Heart left ventricle (tissue), 13 donors: ENCODE results near the gene SMOC2.

Experiments
- POLR2A ChIP-seq, 2 donors: fragments of 450-650 bp; IDR thresholded peaks; one replicate each; pipeline ENCODE4 v1.6.1; 2017; ENCODE audit warnings: antibody characterized with exemption in 2 of 2, mild to moderate bottlenecking in 2 of 2, moderate library complexity in 2 of 2
- TF ChIP-seq, protein P1 (sequence below), 12 donors: fragments of 200-600 bp; sonication (generic) in 4 of 12; IDR thresholded peaks; one replicate each; pipeline versions ENCODE4 v1.5.0 to v1.8.0; 2018 to 2022; ENCODE audit warnings: antibody characterized with exemption in 12 of 12, mild to moderate bottlenecking in 5 of 12
- donor health status: ischemic (EF 13 %, LVEDD 7.1; RV severe dilation, severe dysfunction).
- donor health status: DM: no; HTN: yes; CAD: no.
- donor health status: DM: no; HTN: no; CAD: no.
- donor health status: ischemic (EF 25% LVEDD 6.9; RV normal size, moderate dysfunction).
- donor health status: ischemic (EF 25% LVEDD 5.7; RV mildly dilated, moderate dysfunction).
- donor health status: ischemic (EF 35%, LVEDD 5.7; RV mildly dilated, moderate dysfunction).
- donor health status: nonischemic (EF 11% LVEDD 7.7; RV severe dilation, severe dysfunction).
- donor health status: DM: yes; HTN: yes; CAD: no.
- donor health status: PGD.
- donor health status: ischemic (EF 29% LVEDD 5.4; RV normal size, mild dysfunction).
- donor health status: nonischemic (EF 23%, LVEDD 6.1; RV moderate dilation, normal function).

DNA sequence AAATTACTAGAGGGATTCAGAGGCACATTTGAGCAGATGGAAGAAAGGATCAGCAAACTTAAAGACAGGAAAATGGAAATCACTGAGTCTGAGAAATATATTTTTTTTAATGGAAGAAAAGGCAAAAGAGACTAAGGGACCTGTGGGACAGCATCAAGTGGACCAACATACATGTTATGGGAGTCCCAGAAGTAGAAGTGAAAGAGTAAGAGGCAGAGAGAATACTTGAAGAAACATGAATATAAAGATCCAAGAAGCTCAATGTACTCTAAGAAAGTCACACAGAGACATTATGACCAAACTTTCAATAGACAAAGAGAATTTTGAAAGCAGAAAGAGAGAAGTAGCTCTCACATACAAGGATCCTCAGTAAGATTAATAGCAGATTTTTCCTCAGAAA is 39.5 kb downstream of the SMOC2 start:
- TF ChIP-seq, protein P1, sequence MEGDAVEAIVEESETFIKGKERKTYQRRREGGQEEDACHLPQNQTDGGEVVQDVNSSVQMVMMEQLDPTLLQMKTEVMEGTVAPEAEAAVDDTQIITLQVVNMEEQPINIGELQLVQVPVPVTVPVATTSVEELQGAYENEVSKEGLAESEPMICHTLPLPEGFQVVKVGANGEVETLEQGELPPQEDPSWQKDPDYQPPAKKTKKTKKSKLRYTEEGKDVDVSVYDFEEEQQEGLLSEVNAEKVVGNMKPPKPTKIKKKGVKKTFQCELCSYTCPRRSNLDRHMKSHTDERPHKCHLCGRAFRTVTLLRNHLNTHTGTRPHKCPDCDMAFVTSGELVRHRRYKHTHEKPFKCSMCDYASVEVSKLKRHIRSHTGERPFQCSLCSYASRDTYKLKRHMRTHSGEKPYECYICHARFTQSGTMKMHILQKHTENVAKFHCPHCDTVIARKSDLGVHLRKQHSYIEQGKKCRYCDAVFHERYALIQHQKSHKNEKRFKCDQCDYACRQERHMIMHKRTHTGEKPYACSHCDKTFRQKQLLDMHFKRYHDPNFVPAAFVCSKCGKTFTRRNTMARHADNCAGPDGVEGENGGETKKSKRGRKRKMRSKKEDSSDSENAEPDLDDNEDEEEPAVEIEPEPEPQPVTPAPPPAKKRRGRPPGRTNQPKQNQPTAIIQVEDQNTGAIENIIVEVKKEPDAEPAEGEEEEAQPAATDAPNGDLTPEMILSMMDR (IDR thresholded peaks at IDR 0.05) = no peak
- no peak for TF ChIP-seq POLR2A (IDR thresholded peaks at IDR 0.05)
